Loucy (cell line): Measurements from ENCODE around the gene SMYD2.

Source experiments
- CTCF ChIP-seq: fragments of 200-600 bp; sonication (generic); conservative IDR thresholded peaks from 2 replicates; pipeline ENCODE4 v1.5.1; 2014; ENCODE audit warnings: mild to moderate bottlenecking, antibody characterized with exemption, low read length
- EZH2phosphoT487 ChIP-seq: fragments of 200-600 bp; IDR thresholded peaks from 2 replicates; pipeline ENCODE4 v1.6.1; 2018; ENCODE audit warnings: antibody characterized with exemption, mild to moderate bottlenecking, moderate library complexity, borderline replicate concordance

GRCh38 chr1:214330715-214331114 is 49.8 kb downstream of the SMYD2 start:
- TF ChIP-seq EZH2phosphoT487 (no peak), CTCF (no peak)
